ENCODE measurements around the gene GCHFR. TPM values are rescaled to one million over a fixed set of nuclear protein-coding genes. Genes with fewer than 3 reads are reported as not detected.

The GCHFR gene
- total RNA-seq, 2 experiments from 2014 or later = 36.0 to 40.2 TPM

- intact Hi-C loops (cut with micrococcal nuclease) = no loop called here
- no peak for DNase-seq
- H3K4me1 Mint-ChIP-seq (ENCODE audit: low read depth) = peaks cover 31% of the 10 kb centered on the region
- peaks cover 2% of the 10 kb centered on the region for H3K36me3 Mint-ChIP-seq
- CTCF ChIA-PET = interaction anchor here (1.1 to 7.0 kb wide), 6 partner anchors 8 to 195 kb away, joined by 3 to 47 read pairs (median 4); partner anchors contain the start of gene GCHFR
- H3K9me3 Mint-ChIP-seq = no peaks in the 10 kb centered on the region
- POLR2A ChIA-PET = no interaction called here
- no peak overlapping the region for H3K27ac Mint-ChIP-seq
- no peak overlapping the region for H3K4me3 Mint-ChIP-seq
- no peaks in the 10 kb centered on the region for H3K27me3 Mint-ChIP-seq
These were observed 21.3 kb downstream of the GCHFR start for GRCh38 chr15:40785164-40785563.

DNA sequence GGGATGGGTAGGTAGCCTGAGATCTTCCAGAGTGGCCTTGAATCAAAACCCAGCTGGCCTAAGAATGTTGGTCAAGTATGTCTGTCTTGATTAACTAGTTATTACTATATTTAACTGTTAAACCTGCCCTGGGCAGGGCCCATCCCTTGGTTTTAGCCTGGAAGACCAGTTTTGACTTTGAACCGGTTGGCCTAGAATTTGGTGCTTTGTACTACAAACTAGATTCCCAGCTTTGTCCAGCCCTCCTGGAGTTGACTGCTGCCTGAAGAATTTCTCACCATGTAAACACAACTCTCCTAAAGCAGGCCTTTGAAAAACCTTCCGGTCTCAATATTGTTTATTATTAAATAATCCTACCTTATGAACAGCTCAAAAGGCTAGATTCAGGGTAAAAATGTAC lies 21.9 kb downstream of the GCHFR start:
- CTCF ChIA-PET = interaction anchor here (1.0 to 7.0 kb wide), 6 partner anchors 9 to 121 kb away, joined by 3 to 47 read pairs (median 4); partner anchors contain the start of gene GCHFR
- Mint-ChIP-seq H3K4me3 (no peak overlapping the region), H3K27me3 (no peaks in the 10 kb centered on the region), H3K4me1 (ENCODE audit: low read depth) (peaks cover 31% of the 10 kb centered on the region), H3K27ac (no peak overlapping the region), H3K9me3 (no peaks in the 10 kb centered on the region), H3K36me3 (peaks cover 2% of the 10 kb centered on the region)
- intact Hi-C loops (cut with micrococcal nuclease) = no loop called here
- POLR2A ChIA-PET = no interaction called here
- DNase-seq = no peak

GRCh38 chr15:40787344-40787841 lies 23.5 kb downstream of the GCHFR start:
- Mint-ChIP-seq H3K9me3 (no peaks in the 10 kb centered on the region), H3K36me3 (peaks cover 2% of the 10 kb centered on the region)
- intact Hi-C loops (cut with micrococcal nuclease) = no loop called here

DNA sequence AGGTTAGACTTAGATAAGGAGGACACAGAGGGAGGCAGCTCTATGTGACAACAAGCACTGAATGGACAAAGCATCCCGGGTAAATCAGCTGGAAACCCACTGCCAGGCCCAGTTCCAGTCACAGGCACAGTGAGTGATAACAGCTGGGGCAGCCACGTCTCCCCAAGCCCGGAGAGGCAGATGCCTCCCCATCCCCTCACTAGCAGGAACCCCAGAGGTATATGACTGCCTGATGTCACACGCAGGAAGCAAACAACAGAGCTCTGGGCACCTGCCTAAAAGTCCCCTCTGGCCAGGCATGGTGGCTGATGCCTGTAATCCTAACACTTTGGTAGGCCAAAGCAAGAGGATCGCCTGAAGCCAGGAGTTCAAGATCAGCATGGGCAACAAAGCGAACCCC lies 24.1 kb downstream of the GCHFR start:
- intact Hi-C loops (cut with micrococcal nuclease) = no loop called here
- CTCF ChIA-PET = interaction anchor here (1.0 to 7.0 kb wide), 6 partner anchors 23 to 199 kb away, joined by 3 to 47 read pairs (median 5); partner anchors contain the start of genes GCHFR and VPS18
- Mint-ChIP-seq H3K4me1 (ENCODE audit: low read depth) (peaks cover 32% of the 10 kb centered on the region), H3K9me3 (no peaks in the 10 kb centered on the region), H3K4me3 (no peak overlapping the region), H3K36me3 (peaks cover 2% of the 10 kb centered on the region), H3K27me3 (no peaks in the 10 kb centered on the region), H3K27ac (peak overlapping the region; percentile 49)
- DNase-seq = no peak
- POLR2A ChIA-PET = interaction anchor here (0.9 to 1.3 kb wide), 5 partner anchors 9 to 107 kb away, joined by 3 read pairs; partner anchors contain the start of gene GCHFR

More at GRCh38 chr15:40787344-40787841, 23.5 kb downstream of the GCHFR start:
- Mint-ChIP-seq H3K4me3 (no peak overlapping the region), H3K4me1 (ENCODE audit: low read depth) (peaks cover 35% of the 10 kb centered on the region), H3K27me3 (no peaks in the 10 kb centered on the region), H3K27ac (peak overlapping the region; percentile 49)
- ChIA-PET POLR2A (interaction anchor here (0.9 to 1.3 kb wide), 4 partner anchors 9 to 108 kb away, joined by 3 read pairs; partner anchors contain the start of gene GCHFR), CTCF (interaction anchor here (1.0 to 7.0 kb wide), 7 partner anchors 23 to 199 kb away, joined by 3 to 47 read pairs (median 4); partner anchors contain the start of genes GCHFR and VPS18)
- peak; percentile 80 for DNase-seq

- H3K4me1 Mint-ChIP-seq (ENCODE audit: low read depth) = peaks cover 40% of the 10 kb centered on the region
- H3K36me3 Mint-ChIP-seq = peaks cover 4% of the 10 kb centered on the region
- CTCF ChIA-PET = interaction anchor here (0.5 to 0.9 kb wide), 2 partner anchors 105 to 213 kb away, joined by 3 to 4 read pairs; partner anchors contain the start of gene VPS18
- intact Hi-C loops (cut with micrococcal nuclease) = no loop called here
- H3K4me3 Mint-ChIP-seq = no peak overlapping the region
- DNase-seq = no peak
- H3K27me3 Mint-ChIP-seq = no peaks in the 10 kb centered on the region
- no peaks in the 10 kb centered on the region for H3K9me3 Mint-ChIP-seq
- no peak overlapping the region for H3K27ac Mint-ChIP-seq
- POLR2A ChIA-PET = interaction anchor here (0.6 to 1.1 kb wide), 3 partner anchors 9 to 157 kb away, joined by 3 read pairs; no protein-coding TSS in a partner anchor
These were observed 25.3 kb downstream of the GCHFR start for GRCh38 chr15:40789119-40789518.

GRCh38 chr15:40789999-40790398 lies 26.1 kb downstream of the GCHFR start:
- Mint-ChIP-seq H3K27me3 (no peaks in the 10 kb centered on the region), H3K4me1 (ENCODE audit: low read depth) (peaks cover 40% of the 10 kb centered on the region), H3K4me3 (no peak overlapping the region), H3K27ac (no peak overlapping the region), H3K9me3 (no peaks in the 10 kb centered on the region), H3K36me3 (peaks cover 2% of the 10 kb centered on the region)
- ChIA-PET CTCF (interaction anchor here (1.3 to 1.7 kb wide), 2 partner anchors 7 to 14 kb away, joined by 4 to 5 read pairs; no protein-coding TSS in a partner anchor), POLR2A (no interaction called here)
- DNase-seq = no peak
- intact Hi-C loops (cut with micrococcal nuclease) = no loop called here

DNA sequence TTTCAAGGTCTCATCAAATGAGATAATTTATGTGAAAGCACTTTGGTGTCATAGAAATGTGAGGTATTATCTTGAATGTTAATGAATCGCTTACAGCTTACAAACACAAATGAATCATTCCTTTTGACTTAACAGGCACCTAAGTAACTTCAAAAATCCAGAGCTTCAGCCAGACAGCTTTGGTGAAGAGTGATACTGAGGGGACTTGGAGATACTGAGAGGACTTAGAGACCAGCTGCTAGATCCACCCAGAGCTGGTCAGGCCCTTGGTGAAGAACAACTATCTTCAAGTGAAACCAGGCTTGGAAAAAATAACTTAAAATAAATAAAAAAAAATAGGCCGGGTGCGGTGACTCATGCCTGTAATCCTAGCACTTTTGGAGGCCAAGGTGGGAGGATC lies 26.9 kb downstream of the GCHFR start:
- Mint-ChIP-seq H3K27ac (no peak overlapping the region), H3K4me3 (no peak overlapping the region), H3K9me3 (no peaks in the 10 kb centered on the region), H3K27me3 (no peaks in the 10 kb centered on the region), H3K4me1 (ENCODE audit: low read depth) (peaks cover 40% of the 10 kb centered on the region), H3K36me3 (peaks cover 2% of the 10 kb centered on the region)
- intact Hi-C loops (cut with micrococcal nuclease) = no loop called here
- ChIA-PET CTCF (interaction anchor here (1.3 to 1.7 kb wide), 2 partner anchors 8 to 13 kb away, joined by 4 to 5 read pairs; no protein-coding TSS in a partner anchor), POLR2A (no interaction called here)
- no peak for DNase-seq

- Mint-ChIP-seq H3K27me3 (no peaks in the 10 kb centered on the region), H3K9me3 (no peaks in the 10 kb centered on the region), H3K36me3 (peaks cover 2% of the 10 kb centered on the region), H3K4me3 (no peak overlapping the region), H3K27ac (no peak overlapping the region), H3K4me1 (ENCODE audit: low read depth) (peaks cover 31% of the 10 kb centered on the region)
- intact Hi-C loops (cut with micrococcal nuclease) = loop anchor here (2.0 kb wide), 1 partner anchor 14 kb away; the partner anchor contains the start of genes DNAJC17 and ZFYVE19
- ChIA-PET CTCF (interaction anchor here (1.1 to 1.5 kb wide), 2 partner anchors 15 to 67 kb away, joined by 3 to 8 read pairs; partner anchors contain the start of genes DNAJC17 and ZFYVE19), POLR2A (interaction anchor here (1.0 kb wide), 1 partner anchor 15 kb away, joined by 3 read pairs; the partner anchor contains the start of genes DNAJC17 and ZFYVE19)
- no peak for DNase-seq
These were observed 28.5 kb downstream of the GCHFR start for GRCh38 chr15:40792394-40792793.

- Mint-ChIP-seq H3K36me3 (peaks cover 5% of the 10 kb centered on the region), H3K27me3 (no peaks in the 10 kb centered on the region), H3K27ac (no peak overlapping the region), H3K9me3 (no peaks in the 10 kb centered on the region), H3K4me3 (no peak overlapping the region), H3K4me1 (ENCODE audit: low read depth) (peaks cover 30% of the 10 kb centered on the region)
- ChIA-PET CTCF (interaction anchor here (0.6 to 1.5 kb wide), 2 partner anchors 29 to 125 kb away, joined by 3 read pairs; partner anchors contain the start of gene GCHFR), POLR2A (interaction anchor here (0.6 to 1.0 kb wide), 2 partner anchors 14 to 50 kb away, joined by 3 to 4 read pairs; partner anchors contain the start of genes DNAJC17 and ZFYVE19)
- intact Hi-C loops (cut with micrococcal nuclease) = loop anchor here (2.0 kb wide), 1 partner anchor 13 kb away; the partner anchor contains the start of genes DNAJC17 and ZFYVE19
- DNase-seq = peak; percentile 79
These were observed 29.5 kb downstream of the GCHFR start for GRCh38 chr15:40793216-40793989.

GRCh38 chr15:40796041-40796440 lies 32.2 kb downstream of the GCHFR start:
- CTCF ChIA-PET = interaction anchor here (1.0 kb wide), 2 partner anchors 14 to 63 kb away, joined by 3 to 5 read pairs; no protein-coding TSS in a partner anchor
- intact Hi-C loops (cut with micrococcal nuclease) = no loop called here
- peaks cover 7% of the 10 kb centered on the region for H3K36me3 Mint-ChIP-seq
- peaks cover 32% of the 10 kb centered on the region for H3K4me1 Mint-ChIP-seq (ENCODE audit: low read depth)
- H3K9me3 Mint-ChIP-seq = no peaks in the 10 kb centered on the region
- H3K4me3 Mint-ChIP-seq = no peak overlapping the region
- no peaks in the 10 kb centered on the region for H3K27me3 Mint-ChIP-seq
- POLR2A ChIA-PET = no interaction called here
- no peak overlapping the region for H3K27ac Mint-ChIP-seq
- DNase-seq = no peak

- CTCF ChIA-PET = interaction anchor here (1.0 kb wide), 2 partner anchors 14 to 63 kb away, joined by 3 to 5 read pairs; no protein-coding TSS in a partner anchor
- no peak for DNase-seq
- intact Hi-C loops (cut with micrococcal nuclease) = no loop called here
- H3K4me3 Mint-ChIP-seq = no peak overlapping the region
- H3K27me3 Mint-ChIP-seq = no peaks in the 10 kb centered on the region
- H3K36me3 Mint-ChIP-seq = peaks cover 9% of the 10 kb centered on the region
- POLR2A ChIA-PET = interaction anchor here (0.8 kb wide), 1 partner anchor 9 kb away, joined by 3 read pairs; no protein-coding TSS in a partner anchor
- H3K27ac Mint-ChIP-seq = no peak overlapping the region
- H3K4me1 Mint-ChIP-seq (ENCODE audit: low read depth) = peaks cover 34% of the 10 kb centered on the region
- no peaks in the 10 kb centered on the region for H3K9me3 Mint-ChIP-seq
These were observed 32.6 kb downstream of the GCHFR start for GRCh38 chr15:40796512-40796911.

Data from activated CD4-positive, alpha-beta memory T cell treated with anti-CD3 and anti-CD28 coated beads for 36 hours (primary cell).